HepG2 (cell line): ENCODE measurements around the gene CACNA1C. TPM values are rescaled to one million over a fixed set of nuclear protein-coding genes. Genes with fewer than 3 reads are reported as not detected.

ENCODE experiments used
- BRD4 ChIP-seq: sonication (generic); formaldehyde crosslinking; IDR thresholded peaks from 2 replicates; pipeline ENCODE4 v1.4.0; 2020; ENCODE audit warnings: missing genetic modification reagents
- CREM ChIP-seq, 2 experiments: sonication (generic) in 1 of 2; formaldehyde crosslinking in 1 of 2; IDR thresholded peaks; 2 replicates each; pipeline versions ENCODE4 v1.4.0 to v1.6.1; 2016 to 2020; ENCODE audit warnings: antibody characterized with exemption in 1 of 2, mild to moderate bottlenecking in 1 of 2, missing genetic modification reagents in 1 of 2
- FOXA3 ChIP-seq: IDR thresholded peaks from 2 replicates; pipeline ENCODE4 v1.6.1; 2016; ENCODE audit warnings: missing genetic modification reagents, missing compliant biosample characterization
- FOXJ3 ChIP-seq: sonication (generic); formaldehyde crosslinking; IDR thresholded peaks from 2 replicates; pipeline ENCODE4 v1.4.0; 2020; ENCODE audit warnings: missing genetic modification reagents, mild to moderate bottlenecking, borderline replicate concordance
- GATAD2A ChIP-seq: IDR thresholded peaks from 2 replicates; pipeline ENCODE4 v1.6.1; 2016
- HOXA3 ChIP-seq: sonication (generic); formaldehyde crosslinking; IDR thresholded peaks from 2 replicates; pipeline ENCODE4 v1.5.0; 2020; ENCODE audit warnings: missing genetic modification reagents
- MIER2 ChIP-seq: IDR thresholded peaks from 2 replicates; pipeline ENCODE4 v1.6.1; 2016; ENCODE audit warnings: missing biosample characterization, missing genetic modification reagents
- PITX1 ChIP-seq: sonication (generic); formaldehyde crosslinking; IDR thresholded peaks from 2 replicates; pipeline ENCODE4 v1.5.1; 2020; ENCODE audit warnings: mild to moderate bottlenecking, missing genetic modification reagents
- SOX6 ChIP-seq, 2 experiments: fragments of 450-650 bp in 1 of 2; sonication (generic) in 1 of 2; formaldehyde crosslinking in 1 of 2; IDR thresholded peaks; 2 replicates each; pipeline versions ENCODE4 v1.4.0 to v1.6.1; 2017 to 2020; ENCODE audit warnings: antibody characterized with exemption in 1 of 2, mild to moderate bottlenecking in 1 of 2, missing genetic modification reagents in 1 of 2
- SP2 ChIP-seq: sonication (generic); formaldehyde crosslinking; IDR thresholded peaks from 2 replicates; pipeline ENCODE4 v1.5.1; 2020; ENCODE audit warnings: mild to moderate bottlenecking, missing genetic modification reagents
- TARDBP ChIP-seq: sonication (generic); formaldehyde crosslinking; IDR thresholded peaks from 2 replicates; pipeline ENCODE4 v1.8.0; 2022; ENCODE audit warnings: mild to moderate bottlenecking, missing genetic modification reagents
- THRA ChIP-seq: sonication (generic); formaldehyde crosslinking; IDR thresholded peaks from 2 replicates; pipeline ENCODE4 v1.4.0; 2020; ENCODE audit warnings: missing genetic modification reagents, borderline replicate concordance
- ZFP1 ChIP-seq: IDR thresholded peaks from 2 replicates; pipeline ENCODE4 v1.6.1; 2016
- ZFP82 ChIP-seq: sonication (generic); formaldehyde crosslinking; IDR thresholded peaks from 2 replicates; pipeline ENCODE4 v1.5.1; 2020; ENCODE audit warnings: mild to moderate bottlenecking, missing genetic modification reagents, borderline replicate concordance
- ZNF121 ChIP-seq: sonication (generic); formaldehyde crosslinking; IDR thresholded peaks from 2 replicates; pipeline ENCODE4 v1.5.0; 2020; ENCODE audit warnings: mild to moderate bottlenecking, missing genetic modification reagents
- ZNF160 ChIP-seq: sonication (generic); formaldehyde crosslinking; IDR thresholded peaks from 2 replicates; pipeline ENCODE4 v1.8.0; 2022; ENCODE audit warnings: mild to moderate bottlenecking, inconsistent platforms, missing genetic modification reagents
- ZNF512B ChIP-seq: sonication (generic); formaldehyde crosslinking; IDR thresholded peaks from 2 replicates; pipeline ENCODE4 v1.5.1; 2020; ENCODE audit warnings: missing genetic modification reagents, mild to moderate bottlenecking, borderline replicate concordance
- ZNF614 ChIP-seq: IDR thresholded peaks from 2 replicates; pipeline ENCODE4 v1.6.1; 2018; ENCODE audit warnings: missing biosample characterization, missing genetic modification reagents, inconsistent platforms, borderline replicate concordance
- ZNF652 ChIP-seq: IDR thresholded peaks from 2 replicates; pipeline ENCODE4 v1.6.1; 2016; ENCODE audit warnings: low read depth, borderline replicate concordance
- ZNF761 ChIP-seq: sonication (generic); formaldehyde crosslinking; conservative IDR thresholded peaks from 2 replicates; pipeline ENCODE4 v1.4.0; 2020; ENCODE audit warnings: mild to moderate bottlenecking, missing genetic modification reagents
- ZNF781 ChIP-seq: sonication (generic); formaldehyde crosslinking; IDR thresholded peaks from 2 replicates; pipeline ENCODE4 v1.5.1; 2020; ENCODE audit warnings: borderline replicate concordance, mild to moderate bottlenecking, missing genetic modification reagents; ENCODE audit errors: not compliant biosample characterization
- ZSCAN20 ChIP-seq: sonication (generic); formaldehyde crosslinking; IDR thresholded peaks from 2 replicates; pipeline ENCODE4 v1.4.0; 2020; ENCODE audit warnings: missing genetic modification reagents, mild to moderate bottlenecking, borderline replicate concordance
- ZSCAN31 ChIP-seq: sonication (generic); formaldehyde crosslinking; IDR thresholded peaks from 2 replicates; pipeline ENCODE4 v1.5.0; 2020; ENCODE audit warnings: low read depth, mild to moderate bottlenecking, missing genetic modification reagents
- polyA plus RNA-seq, 8 experiments: library from polyadenylated mRNA; depleted of rRNA in 3 of 8; stranded (reverse) in 7 of 8; unstranded in 1 of 8; fragments of >200 nt; fragmentation: Illumina TruSeq in 4 of 8; extraction: Trizol in 4 of 8; gene quantifications; 2 replicates each; pipeline versions ENCODE4 v1.2.1 to v1.2.3, GENCODE V29; 2011 to 2016; ENCODE audit warnings: low read depth in 4 of 8, missing spikeins in 1 of 8, mixed read lengths in 1 of 8; ENCODE audit not compliant: insufficient read depth in 1 of 8
- total RNA-seq, 5 experiments: library from RNA; depleted of rRNA; stranded (reverse); fragments of >200 nt; fragmentation: Illumina TruSeq; extraction: Trizol; gene quantifications; 2 replicates each; pipeline ENCODE4 v1.2.3, GENCODE V29; 2016; ENCODE audit warnings: low read depth in 1 of 5
- TF ChIP-seq, protein P1 (sequence below): sonication (generic); formaldehyde crosslinking; IDR thresholded peaks from 2 replicates; pipeline ENCODE4 v1.4.0; 2020; ENCODE audit warnings: missing genetic modification reagents

CACNA1C gene
- total and polyA plus RNA-seq, 2 of the 13 experiments (the other 11 are each of a cell fraction or from before 2014, with no cell fraction given): not detected

DNA sequence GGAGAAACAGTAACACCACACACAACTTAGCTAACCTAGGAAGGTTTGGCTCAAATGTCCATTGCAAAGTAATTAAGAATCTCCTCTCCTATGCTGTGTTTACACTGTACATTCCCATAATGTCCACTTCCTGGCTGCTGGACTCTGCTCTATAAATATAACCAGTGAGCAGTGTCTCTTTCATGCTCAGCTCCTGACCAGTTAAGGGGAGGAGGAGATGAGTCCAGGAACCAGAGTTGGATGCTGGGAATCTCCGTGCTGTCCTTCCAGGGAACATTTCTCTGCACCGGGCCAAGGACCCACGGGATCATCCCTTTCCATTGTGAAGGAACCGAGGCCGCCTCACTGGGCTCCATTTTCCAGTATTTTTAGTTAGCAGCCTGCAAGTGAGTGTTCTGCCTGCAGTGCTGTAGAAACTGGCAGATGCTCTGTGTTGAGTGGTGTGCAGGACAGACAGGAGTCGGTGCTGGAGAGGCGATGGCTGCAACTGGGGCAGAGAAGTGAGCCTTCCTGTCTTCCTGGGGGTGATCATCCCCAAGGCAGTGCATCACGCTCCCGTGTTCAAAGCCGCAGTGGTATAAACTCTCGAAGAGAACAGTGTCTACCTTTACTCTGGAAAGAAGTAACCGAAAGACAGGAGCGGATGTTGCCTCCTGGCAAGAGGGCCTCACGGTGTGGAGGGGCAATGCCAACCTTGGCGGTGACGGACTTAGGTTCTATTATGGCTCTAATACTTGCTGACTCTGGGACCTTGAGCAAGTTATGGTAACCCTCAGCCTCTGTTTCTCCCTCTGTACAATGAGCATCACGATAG is 195.5 kb downstream of the CACNA1C start (continued):
- TF ChIP-seq ZNF761 (CRISPR knock-in tag) (no peak), ZFP1 (CRISPR knock-in tag) (peak; percentile 85), TARDBP (CRISPR knock-in tag) (peak; percentile 94; the same call in 1 of the 2 replicates), SOX6 (IDR thresholded peaks at IDR 0.05) (no peak), SOX6 (CRISPR knock-in tag; IDR thresholded peaks at IDR 0.05) (peak; percentile 83), MIER2 (peak; percentile 58; the same call in 1 of the 2 replicates), ZNF652 (peak; percentile 22; the same call in 1 of the 2 replicates), FOXA3 (CRISPR knock-in tag) (peak; percentile 99), ZNF121 (CRISPR knock-in tag) (peak; percentile 55; the same call in 1 of the 2 replicates), ZNF781 (CRISPR knock-in tag) (no peak), ZFP82 (no peak), ZSCAN31 (CRISPR knock-in tag) (0 out of 2 replicates have a peak, but pooled peaks have one; percentile 27), CREM (IDR thresholded peaks at IDR 0.05) (peak; percentile 69), CREM (CRISPR knock-in tag; IDR thresholded peaks at IDR 0.05) (no peak), HOXA3 (CRISPR knock-in tag) (peak; percentile 67; the same call in 1 of the 2 replicates), BRD4 (CRISPR knock-in tag) (0 out of 2 replicates have a peak, but pooled peaks have one; percentile 35), FOXJ3 (CRISPR knock-in tag) (peak; percentile 50; the same call in 1 of the 2 replicates), THRA (peak; percentile 73), SP2 (CRISPR knock-in tag) (no peak), GATAD2A (peak; percentile 95), ZNF512B (no peak), ZSCAN20 (CRISPR knock-in tag) (no peak), PITX1 (CRISPR knock-in tag) (peak; percentile 55; the same call in 1 of the 2 replicates), ZNF160 (CRISPR knock-in tag) (no peak), ZNF614 (peak; percentile 80; the same call in 1 of the 2 replicates)
- TF ChIP-seq, protein P1, sequence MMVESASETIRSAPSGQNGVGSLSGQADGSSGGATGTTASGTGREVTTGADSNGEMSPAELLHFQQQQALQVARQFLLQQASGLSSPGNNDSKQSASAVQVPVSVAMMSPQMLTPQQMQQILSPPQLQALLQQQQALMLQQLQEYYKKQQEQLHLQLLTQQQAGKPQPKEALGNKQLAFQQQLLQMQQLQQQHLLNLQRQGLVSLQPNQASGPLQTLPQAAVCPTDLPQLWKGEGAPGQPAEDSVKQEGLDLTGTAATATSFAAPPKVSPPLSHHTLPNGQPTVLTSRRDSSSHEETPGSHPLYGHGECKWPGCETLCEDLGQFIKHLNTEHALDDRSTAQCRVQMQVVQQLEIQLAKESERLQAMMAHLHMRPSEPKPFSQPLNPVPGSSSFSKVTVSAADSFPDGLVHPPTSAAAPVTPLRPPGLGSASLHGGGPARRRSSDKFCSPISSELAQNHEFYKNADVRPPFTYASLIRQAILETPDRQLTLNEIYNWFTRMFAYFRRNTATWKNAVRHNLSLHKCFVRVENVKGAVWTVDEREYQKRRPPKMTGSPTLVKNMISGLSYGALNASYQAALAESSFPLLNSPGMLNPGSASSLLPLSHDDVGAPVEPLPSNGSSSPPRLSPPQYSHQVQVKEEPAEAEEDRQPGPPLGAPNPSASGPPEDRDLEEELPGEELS (CRISPR knock-in tag): peak; percentile 81
